GM10266 (cell line): ENCODE data around the gene OAF.

Experiments
- DNase-seq: peaks from one replicate; pipeline ENCODE4 v3.0.0; 2012; ENCODE audit errors: extremely low spot score
- TF ChIP-seq, protein P1 (sequence below): IDR thresholded peaks from 2 replicates; pipeline ENCODE4 v1.5.1; 2012; ENCODE audit warnings: mild to moderate bottlenecking, low read depth; ENCODE audit not compliant: control insufficient read depth, insufficient read depth; ENCODE audit errors: missing control alignments

OAF gene

DNA sequence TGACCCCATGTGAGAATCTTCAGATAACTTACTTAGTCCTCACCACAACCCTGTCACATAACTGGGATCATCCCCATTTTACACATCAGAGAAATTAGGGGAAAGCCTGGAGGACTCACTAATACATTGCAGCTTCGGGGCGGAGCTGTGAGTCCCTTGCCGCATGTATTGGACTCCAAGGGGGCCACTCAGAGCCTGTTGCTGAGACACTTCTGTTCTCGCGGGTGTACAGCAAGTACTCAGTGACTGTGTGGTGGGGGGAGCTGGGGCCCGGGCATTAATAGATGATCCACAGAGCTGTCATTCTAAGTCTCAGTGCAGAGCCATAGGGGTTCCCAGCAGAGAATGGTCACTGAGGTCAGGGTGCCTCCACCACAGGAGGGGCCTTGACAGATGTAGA, 13.5 kb downstream of the OAF start:
- TF ChIP-seq, protein P1, sequence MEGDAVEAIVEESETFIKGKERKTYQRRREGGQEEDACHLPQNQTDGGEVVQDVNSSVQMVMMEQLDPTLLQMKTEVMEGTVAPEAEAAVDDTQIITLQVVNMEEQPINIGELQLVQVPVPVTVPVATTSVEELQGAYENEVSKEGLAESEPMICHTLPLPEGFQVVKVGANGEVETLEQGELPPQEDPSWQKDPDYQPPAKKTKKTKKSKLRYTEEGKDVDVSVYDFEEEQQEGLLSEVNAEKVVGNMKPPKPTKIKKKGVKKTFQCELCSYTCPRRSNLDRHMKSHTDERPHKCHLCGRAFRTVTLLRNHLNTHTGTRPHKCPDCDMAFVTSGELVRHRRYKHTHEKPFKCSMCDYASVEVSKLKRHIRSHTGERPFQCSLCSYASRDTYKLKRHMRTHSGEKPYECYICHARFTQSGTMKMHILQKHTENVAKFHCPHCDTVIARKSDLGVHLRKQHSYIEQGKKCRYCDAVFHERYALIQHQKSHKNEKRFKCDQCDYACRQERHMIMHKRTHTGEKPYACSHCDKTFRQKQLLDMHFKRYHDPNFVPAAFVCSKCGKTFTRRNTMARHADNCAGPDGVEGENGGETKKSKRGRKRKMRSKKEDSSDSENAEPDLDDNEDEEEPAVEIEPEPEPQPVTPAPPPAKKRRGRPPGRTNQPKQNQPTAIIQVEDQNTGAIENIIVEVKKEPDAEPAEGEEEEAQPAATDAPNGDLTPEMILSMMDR: no peak
- no peak for DNase-seq

DNA sequence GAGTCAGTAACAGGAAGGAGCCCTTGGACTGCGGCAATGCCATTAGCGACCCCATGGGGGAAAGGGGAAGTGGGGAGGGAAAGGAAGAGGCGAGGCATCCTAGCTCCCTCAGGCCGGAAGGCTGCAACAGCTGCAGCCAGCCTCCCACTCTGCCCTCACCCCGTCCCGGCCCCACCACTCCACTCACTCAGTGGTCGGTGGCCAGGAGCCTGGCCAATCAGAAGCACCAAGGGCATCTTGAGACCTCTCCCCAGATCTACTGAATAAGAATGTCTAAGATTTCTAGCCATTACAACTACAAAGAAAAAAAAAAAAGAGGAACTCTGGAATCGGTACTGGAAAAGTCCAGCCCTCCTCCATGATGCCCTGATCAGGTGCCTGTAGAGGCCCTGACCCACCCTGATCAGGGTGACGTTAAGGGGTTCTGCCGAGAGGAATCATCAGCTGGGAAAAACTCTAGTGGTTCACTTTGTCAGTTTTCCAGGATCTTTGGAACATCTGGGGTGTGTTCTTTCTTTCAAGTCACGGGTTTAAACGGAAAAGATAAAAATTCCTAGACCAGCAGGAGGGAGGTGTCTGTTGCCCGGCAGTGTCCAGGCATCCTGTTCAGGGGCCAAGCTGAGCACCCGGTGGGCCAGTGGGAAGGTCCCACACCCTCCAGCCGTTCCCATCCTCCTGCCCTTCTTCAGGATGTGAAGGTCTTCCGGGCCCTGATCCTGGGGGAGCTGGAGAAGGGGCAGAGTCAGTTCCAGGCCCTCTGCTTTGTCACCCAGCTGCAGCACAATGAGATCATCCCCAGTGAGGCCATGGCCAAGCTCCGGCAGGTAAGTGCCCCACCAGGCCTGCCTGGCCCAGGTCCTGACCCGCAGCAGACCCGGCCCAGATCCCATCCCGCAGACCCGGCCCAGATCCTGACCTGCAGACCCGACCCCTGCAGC, 14.4 kb downstream of the OAF start:
- no peak for DNase-seq
- TF ChIP-seq, protein P1: no peak

- TF ChIP-seq, protein P1: no peak
- no peak for DNase-seq
Observed at GRCh38 chr11:120226242-120226641, 15.4 kb downstream of the OAF start.

GRCh38 chr11:120226714-120227113, 15.9 kb downstream of the OAF start:
- DNase-seq: no peak
- TF ChIP-seq, protein P1: no peak

DNA sequence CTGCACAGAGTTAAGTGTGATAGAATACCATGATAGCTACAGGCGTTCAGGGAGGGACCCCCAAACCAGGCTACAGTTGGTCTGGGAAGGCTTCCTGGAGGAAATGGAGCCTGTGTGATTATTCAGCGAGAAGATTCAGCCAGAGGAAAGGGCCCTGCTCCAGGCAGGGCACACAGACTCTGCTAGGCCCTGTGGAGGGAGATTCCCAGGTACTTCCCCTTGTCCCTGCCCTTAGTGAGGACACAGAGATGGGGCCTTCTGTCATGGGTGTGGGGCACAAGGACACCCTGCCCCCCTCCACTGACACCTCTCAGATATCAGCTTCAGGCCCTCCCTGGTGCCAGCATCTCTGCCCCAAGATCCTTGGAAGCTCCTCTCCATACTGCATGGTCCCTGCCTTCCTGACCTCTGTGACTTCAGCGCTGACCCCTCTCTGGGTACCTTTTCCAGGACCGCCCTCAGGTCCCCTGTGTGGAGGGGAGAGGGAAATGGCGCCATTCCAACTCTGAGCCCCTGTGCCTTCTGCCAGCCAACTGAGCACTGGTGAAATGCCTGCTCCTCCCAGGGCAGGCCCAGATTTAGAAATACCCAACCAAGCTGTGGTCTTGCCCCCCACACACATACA, 16.5 kb downstream of the OAF start:
- no peak for DNase-seq
- TF ChIP-seq, protein P1: no peak

- DNase-seq: no peak
- TF ChIP-seq, protein P1: no peak
Observed at GRCh38 chr11:120228794-120229384, 18.1 kb downstream of the OAF start.
